Stimulated activated naive CD8-positive, alpha-beta T cell treated with anti-CD3 and anti-CD28 coated beads, Interleukin-15, Interleukin-2, amounts not matched to agents 100 U/mL and 50 U/mL, for 24 hours (primary cell): Measurements from ENCODE around the gene KLK8.
"Not testable (repeated sequence)": the region's sequence is repeated elsewhere in the genome, so short reads cannot be mapped to it uniquely, and the experiment has no call there.

Source experiments
- ATAC-seq: fragments of 150-1000 bp; cut with Tn5 transposase; one replicate; pipeline ENCODE4 v1.10.0; 2021
- DNase-seq: peaks from one replicate; pipeline ENCODE4 v3.0.0; 2021

The KLK8 gene

GRCh38 chr19:50982186-50982585 is 19.2 kb downstream of the KLK8 start:
- no peak for ATAC-seq
- DNase-seq = no peak

- no peak for DNase-seq
- ATAC-seq = no peak
These were observed 19.7 kb downstream of the KLK8 start for GRCh38 chr19:50981587-50982146.

DNA sequence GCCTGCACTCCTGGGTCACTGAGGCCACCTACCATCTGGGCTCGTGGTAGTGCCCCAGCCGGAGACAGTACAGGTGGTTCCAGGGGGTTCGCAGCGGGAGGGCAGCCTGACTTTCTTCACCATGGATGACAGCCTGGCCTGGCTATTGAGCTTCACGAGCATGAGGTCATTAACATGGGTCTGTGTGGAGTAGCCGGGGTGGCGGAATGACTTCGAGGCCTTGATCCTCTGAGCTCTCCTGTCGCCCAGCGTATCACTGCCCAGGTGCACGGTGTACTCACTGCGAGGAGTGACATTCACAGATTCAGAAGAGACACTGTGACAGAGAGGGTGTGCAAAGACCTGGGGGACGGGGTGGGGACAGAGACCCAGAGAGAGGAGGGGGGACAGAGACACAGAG is 21.2 kb downstream of the KLK8 start:
- DNase-seq (no peak), ATAC-seq (no peak)

- ATAC-seq = no peak
- DNase-seq = no peak
These were observed 21.6 kb downstream of the KLK8 start for GRCh38 chr19:50979758-50980157.

GRCh38 chr19:50978772-50979390 is 22.5 kb downstream of the KLK8 start:
- DNase-seq = no peak
- ATAC-seq = no peak

GRCh38 chr19:50977626-50978025 is 23.8 kb downstream of the KLK8 start:
- DNase-seq (no peak), ATAC-seq (no peak)

- DNase-seq = no peak
- no peak for ATAC-seq
These were observed 25.6 kb downstream of the KLK8 start for GRCh38 chr19:50975766-50976165.

DNA sequence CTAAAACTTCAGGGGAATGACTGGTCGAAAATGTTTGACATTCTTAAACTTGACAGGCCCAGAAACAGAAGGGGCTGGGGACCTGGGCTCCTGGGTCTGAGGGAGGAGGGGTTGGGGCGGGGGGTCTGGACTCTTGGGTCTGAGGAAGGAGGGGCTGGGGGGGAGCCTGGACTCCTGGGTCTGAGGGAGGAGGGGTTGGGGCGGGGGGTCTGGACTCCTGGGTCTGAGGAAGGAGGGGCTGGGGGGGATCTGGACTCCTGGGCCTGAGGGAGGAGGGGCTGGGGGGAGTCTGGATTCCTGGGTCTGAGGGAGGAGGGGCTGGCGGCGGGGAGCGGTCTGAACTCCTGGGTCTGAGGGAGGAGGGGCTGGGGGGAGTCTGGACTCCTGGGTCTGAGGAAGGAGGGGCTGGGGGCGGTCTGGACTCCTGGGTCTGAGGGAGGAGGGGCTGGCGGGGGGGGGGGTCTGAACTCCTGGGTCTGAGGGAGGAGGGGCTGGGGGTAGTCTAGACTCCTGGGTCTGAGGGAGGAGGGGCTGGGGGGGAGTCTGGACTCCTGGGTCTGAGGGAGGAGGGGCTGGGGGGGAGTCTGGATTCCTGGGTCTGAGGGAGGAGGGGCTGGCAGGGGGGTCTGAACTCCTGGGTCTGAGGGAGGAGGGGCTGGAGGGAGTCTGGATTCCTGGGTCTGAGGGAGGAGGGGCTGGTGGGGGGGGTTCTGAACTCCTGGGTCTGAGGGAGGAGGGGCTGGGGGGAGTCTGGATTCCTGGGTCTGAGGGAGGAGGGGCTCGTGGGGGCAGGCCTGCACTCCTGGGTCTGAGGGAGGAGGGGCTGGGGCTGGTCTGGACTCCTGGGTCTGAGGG is 26.5 kb downstream of the KLK8 start:
- no peak for DNase-seq
- no peak for ATAC-seq

DNA sequence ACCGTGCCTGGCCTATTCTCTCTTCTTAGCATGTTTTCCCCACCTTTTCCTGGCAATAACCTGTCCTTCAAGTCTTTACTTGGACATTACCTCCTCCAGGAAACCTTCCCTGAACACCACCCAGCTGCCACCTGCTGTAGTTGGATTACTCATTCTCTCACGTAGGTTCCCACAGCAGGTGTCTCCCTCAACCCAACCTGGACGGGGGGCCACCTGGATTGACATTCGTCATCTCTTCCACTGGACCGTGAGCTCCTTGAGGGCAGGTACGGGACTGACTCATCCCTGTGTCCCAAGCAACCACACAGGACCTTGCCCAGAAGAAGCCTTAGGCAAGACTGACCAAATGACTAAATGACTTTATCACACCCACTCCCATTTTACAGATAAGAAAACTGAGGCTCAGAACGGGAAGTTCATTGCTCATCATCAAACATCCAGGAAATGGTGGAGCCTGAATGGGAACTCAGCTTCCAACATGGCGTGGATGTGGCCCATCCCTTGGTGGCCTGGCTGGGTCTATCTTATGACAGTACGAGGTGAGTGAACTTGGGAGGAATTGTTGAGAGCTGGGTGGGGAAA is 28.5 kb downstream of the KLK8 start:
- no peak for ATAC-seq
- no peak for DNase-seq

- DNase-seq, ATAC-seq: not testable (repeated sequence)
These were observed 31.6 kb downstream of the KLK8 start for GRCh38 chr19:50969810-50970209.

DNA sequence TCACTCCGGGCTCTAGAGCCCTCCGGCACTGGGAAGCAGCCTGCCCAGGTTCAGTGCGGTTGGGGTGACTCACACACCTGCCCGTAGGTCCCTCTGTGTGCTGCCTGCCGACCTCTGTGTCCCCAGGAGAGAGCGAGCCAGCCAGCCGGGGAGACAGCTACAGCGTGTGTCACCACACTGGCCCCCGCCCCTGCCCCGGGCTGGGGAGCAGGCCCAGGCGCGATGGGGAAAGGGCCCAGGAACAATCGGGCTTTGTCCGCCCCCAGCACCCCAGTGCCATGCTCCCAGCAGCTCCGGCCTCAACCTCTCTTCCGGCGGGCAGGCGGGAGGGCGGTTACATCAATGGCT is 32.0 kb downstream of the KLK8 start, which contains the start of gene KLK6:
Gene KLK6 (minus strand): TSS at position 179 of the 348 bp plus-strand sequence. CDS start 1,487 bp downstream, outside the sequence.
- no peak for ATAC-seq
- no peak for DNase-seq

- DNase-seq = no peak
- no peak for ATAC-seq
These were observed 32.5 kb downstream of the KLK8 start for GRCh38 chr19:50968716-50969412.

DNA sequence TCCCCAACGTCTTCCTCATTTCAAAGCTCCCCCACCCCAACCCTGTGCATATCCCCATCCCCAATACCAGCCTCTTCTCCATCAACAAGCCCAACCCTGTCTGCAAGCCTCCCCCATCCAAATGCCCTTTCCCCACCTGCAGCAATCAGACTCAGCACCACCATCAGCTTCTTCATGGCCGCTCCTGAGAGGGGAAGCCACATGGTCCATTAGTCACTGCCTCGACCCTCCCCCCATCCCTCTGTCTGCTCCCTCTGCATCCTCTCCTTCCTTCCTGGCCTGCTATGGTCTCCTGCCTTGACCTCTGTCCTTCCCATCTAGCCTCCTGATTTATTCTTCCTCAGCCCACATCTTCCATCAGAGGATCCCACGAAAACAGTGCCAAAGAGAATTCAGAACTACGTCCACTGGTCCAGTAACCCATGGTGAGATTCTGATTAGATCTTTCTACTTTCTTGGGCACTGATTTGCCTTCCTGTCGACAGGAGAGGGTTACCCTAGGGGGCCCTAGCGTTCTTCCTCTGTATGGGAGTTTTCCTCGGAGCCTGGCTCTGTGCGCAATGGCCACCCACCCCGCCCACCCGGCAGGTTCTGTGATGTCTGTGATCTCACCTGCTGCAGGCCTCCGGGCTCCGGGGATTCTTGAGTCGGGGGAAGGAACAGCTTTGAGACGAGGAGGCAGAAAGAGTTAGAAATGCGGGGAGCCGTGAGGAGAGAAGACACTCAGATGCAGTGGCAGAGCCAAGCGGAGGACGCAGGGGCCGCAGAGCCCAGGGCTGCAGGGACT is 33.3 kb downstream of the KLK8 start:
- DNase-seq (no peak), ATAC-seq (no peak)

- ATAC-seq (no peak), DNase-seq (no peak)
These were observed 37.1 kb downstream of the KLK8 start for GRCh38 chr19:50964266-50964665.

DNA sequence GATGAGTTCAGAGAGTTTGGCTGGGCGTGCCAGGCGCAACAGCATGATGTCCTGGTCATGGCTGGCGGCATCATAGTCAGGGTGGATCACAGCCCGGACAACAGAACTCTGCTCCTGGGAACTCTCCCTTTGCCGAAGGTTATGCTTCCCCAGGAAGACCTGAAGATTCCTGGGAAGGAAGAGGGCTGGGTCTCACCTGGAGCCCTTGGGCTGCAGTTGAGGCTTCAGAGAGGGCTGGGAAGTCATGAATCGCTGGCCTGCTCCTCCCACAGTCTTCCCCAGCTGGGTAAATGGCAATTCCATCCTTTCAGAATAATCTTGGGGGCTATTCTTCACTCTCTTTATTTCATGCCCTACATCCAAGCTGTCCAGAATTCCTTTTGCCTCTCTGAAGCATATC is 38.0 kb downstream of the KLK8 start:
- no peak for ATAC-seq
- DNase-seq = no peak

GRCh38 chr19:50962245-50962644 is 39.2 kb downstream of the KLK8 start:
- ATAC-seq = no peak
- no peak for DNase-seq

GRCh38 chr19:50959731-50960500 is 41.5 kb downstream of the KLK8 start:
- ATAC-seq (no peak), DNase-seq (no peak)

GRCh38 chr19:50957587-50957986 is 43.8 kb downstream of the KLK8 start:
- ATAC-seq (no peak), DNase-seq (no peak)

DNA sequence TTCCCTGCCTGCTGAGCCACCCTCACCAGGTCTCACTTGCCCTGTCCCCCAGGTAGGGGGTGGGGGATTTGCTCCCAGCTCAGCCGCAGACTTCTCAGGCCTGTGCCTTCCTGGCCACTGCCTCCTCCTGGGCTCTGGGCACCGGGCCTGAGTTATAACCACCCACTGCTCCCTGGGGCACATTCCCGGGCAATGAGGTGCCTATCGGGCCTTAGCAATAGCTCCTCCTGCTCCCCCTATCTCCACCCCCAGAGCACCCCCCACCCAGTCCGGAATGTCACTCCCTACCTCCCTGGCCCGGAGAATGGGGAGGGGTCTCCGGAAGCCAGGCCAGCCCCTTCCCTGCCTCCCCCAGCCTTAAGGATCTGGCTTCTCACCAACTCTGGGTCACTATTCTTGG is 48.5 kb downstream of the KLK8 start, which contains the start of gene KLK5:
Gene KLK5 (minus strand): TSS at position 129 of the 400 bp plus-strand sequence. CDS start 381 bp downstream, outside the sequence.
- ATAC-seq (no peak), DNase-seq (no peak)

GRCh38 chr19:50949861-50950260 is 51.5 kb downstream of the KLK8 start:
- ATAC-seq = no peak

GRCh38 chr19:50947123-50947522 is 54.3 kb downstream of the KLK8 start:
- no peak for DNase-seq
- ATAC-seq = no peak

More at GRCh38 chr19:50949861-50950260, 51.5 kb downstream of the KLK8 start:
- no peak for DNase-seq
